ENCODE results near the gene GLT1D1.
"Not testable (repeated sequence)": the region's sequence is repeated elsewhere in the genome, so short reads cannot be mapped to it uniquely, and the experiment has no call there.

Gene GLT1D1

DNA sequence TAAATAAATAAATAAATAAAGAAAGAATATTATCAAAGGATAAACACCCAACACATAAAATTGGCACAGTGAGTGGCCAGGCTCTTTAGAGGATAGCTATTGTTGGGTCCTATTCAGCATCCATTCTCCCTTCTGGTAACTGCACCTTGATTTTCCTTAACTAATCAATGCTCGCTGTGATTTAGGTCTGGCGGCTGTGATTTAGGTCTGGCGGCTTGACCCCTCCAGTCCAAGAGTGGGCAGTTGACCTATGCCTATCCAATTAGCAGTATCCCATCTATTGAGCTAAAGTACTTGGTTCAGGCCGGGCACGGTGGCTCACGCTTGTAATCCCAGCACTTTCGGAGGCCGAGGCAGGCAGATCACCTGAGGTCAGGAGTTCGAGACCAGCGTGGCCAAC lies 19.9 kb upstream of the GLT1D1 start:
- H3K4me3 ChIP-seq (ENCODE audit: low read depth, low read length), result no peak overlapping the region
- TF ChIP-seq, protein P1, sequence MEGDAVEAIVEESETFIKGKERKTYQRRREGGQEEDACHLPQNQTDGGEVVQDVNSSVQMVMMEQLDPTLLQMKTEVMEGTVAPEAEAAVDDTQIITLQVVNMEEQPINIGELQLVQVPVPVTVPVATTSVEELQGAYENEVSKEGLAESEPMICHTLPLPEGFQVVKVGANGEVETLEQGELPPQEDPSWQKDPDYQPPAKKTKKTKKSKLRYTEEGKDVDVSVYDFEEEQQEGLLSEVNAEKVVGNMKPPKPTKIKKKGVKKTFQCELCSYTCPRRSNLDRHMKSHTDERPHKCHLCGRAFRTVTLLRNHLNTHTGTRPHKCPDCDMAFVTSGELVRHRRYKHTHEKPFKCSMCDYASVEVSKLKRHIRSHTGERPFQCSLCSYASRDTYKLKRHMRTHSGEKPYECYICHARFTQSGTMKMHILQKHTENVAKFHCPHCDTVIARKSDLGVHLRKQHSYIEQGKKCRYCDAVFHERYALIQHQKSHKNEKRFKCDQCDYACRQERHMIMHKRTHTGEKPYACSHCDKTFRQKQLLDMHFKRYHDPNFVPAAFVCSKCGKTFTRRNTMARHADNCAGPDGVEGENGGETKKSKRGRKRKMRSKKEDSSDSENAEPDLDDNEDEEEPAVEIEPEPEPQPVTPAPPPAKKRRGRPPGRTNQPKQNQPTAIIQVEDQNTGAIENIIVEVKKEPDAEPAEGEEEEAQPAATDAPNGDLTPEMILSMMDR (IDR thresholded peaks at IDR 0.05; ENCODE audit: borderline replicate concordance, insufficient read depth, low read depth, low read length), result no peak

DNA sequence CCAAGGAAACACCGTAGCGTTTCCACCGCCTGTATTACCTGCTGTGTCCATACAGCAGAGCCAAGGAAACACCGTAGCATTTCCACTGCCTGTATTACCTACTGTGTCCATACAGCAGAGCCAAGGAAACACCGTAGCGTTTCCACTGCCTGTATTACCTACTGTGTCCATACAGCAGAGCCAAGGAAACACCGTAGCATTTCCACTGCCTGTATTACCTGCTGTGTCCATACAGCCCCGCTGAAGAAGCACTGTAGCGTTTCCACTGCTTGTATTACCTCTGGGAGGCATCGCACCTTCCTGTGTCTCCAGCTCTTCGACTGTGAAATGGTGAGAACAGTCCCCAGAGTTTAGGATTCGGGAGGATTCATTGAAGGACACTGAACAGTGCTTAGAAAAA lies 13.4 kb upstream of the GLT1D1 start:
- H3K4me3 ChIP-seq (ENCODE audit: low read depth, low read length), result not testable (repeated sequence)

- no peak overlapping the region for H3K4me3 ChIP-seq (ENCODE audit: low read depth, low read length)
- TF ChIP-seq, protein P1 (IDR thresholded peaks at IDR 0.05; ENCODE audit: borderline replicate concordance, insufficient read depth, low read depth, low read length), result no peak
Measured at GRCh38 chr12:128840862-128841468, 12.3 kb upstream of the GLT1D1 start.

GRCh38 chr12:128842579-128842978 lies 10.7 kb upstream of the GLT1D1 start:
- TF ChIP-seq, protein P1 (IDR thresholded peaks at IDR 0.05; ENCODE audit: borderline replicate concordance, insufficient read depth, low read depth, low read length), result no peak
- no peak overlapping the region for H3K4me3 ChIP-seq (ENCODE audit: low read depth, low read length)

DNA sequence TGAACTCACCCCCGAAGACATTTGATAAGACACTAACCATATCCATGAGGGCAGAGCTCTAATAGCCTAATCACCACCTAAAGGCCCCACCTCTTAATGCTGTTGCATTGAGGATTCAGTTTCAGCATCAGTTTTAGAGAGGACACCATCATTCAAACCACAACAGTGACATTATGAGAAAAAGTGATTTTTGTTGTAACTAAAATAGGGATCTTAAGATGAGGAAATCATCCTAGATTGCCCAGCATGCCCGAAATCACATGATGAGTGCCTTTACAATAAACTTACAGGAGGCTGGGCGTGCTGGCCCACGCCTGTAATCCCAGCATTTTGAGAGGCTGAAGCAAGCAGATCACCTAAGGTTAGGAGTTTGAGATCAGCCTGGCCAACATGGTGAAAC lies 9.7 kb upstream of the GLT1D1 start:
- TF ChIP-seq, protein P1 (IDR thresholded peaks at IDR 0.05; ENCODE audit: borderline replicate concordance, insufficient read depth, low read depth, low read length), result no peak
- no peak overlapping the region for H3K4me3 ChIP-seq (ENCODE audit: low read depth, low read length)

- TF ChIP-seq, protein P1 (IDR thresholded peaks at IDR 0.05; ENCODE audit: borderline replicate concordance, insufficient read depth, low read depth, low read length), result peak; percentile 46
- H3K4me3 ChIP-seq (ENCODE audit: low read depth, low read length), result no peak overlapping the region
Measured at GRCh38 chr12:128844031-128844635, 9.1 kb upstream of the GLT1D1 start.

DNA sequence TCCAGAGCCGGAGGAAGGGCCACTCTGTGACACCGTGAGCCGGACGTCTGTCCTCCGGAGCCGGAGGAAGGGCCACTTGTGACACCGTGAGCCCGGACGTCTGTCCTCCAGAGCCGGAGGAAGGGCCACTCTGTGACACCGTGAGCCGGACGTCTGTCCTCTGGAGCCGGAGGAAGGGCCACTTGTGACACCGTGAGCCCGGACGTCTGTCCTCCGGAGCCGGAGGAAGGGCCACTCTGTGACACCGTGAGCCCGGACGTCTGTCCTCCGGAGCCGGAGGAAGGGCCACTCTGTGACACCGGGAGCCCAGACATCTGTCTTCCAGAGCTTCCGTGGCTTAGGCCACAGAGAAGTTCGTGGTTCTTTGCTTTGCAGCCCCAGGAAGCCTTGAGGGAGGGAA lies 6.6 kb upstream of the GLT1D1 start:
- H3K4me3 ChIP-seq (ENCODE audit: low read depth, low read length), result not testable (repeated sequence)

DNA sequence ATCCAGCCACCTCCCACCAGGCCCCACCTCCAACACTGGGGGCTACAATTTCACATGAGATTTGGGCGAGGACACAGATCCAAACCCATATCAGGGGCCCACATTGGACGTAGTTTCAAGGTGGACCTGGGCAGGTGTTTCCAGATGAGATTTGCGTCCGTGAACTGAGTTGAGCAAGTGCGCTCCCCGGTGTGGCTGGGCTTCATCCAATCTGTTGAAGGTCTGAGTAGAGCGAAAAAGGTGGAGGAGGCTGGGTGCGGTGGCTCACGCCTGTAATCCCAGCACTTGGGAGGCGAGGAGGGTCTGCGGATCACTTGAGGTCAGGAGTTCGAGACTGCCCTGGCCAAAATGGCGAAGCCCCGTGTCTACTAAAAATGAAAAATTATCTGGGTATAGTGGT lies 4.9 kb upstream of the GLT1D1 start:
- no peak overlapping the region for H3K4me3 ChIP-seq (ENCODE audit: low read depth, low read length)
- TF ChIP-seq, protein P1 (IDR thresholded peaks at IDR 0.05; ENCODE audit: borderline replicate concordance, insufficient read depth, low read depth, low read length), result no peak

- not testable (repeated sequence) for H3K4me3 ChIP-seq (ENCODE audit: low read depth, low read length)
Measured at GRCh38 chr12:128849806-128850205, 3.5 kb upstream of the GLT1D1 start.
